CD4-positive, alpha-beta T cell treated with Interferon alpha-2 for 1 hour (primary cell): Measurements from ENCODE around the gene TENT5D.
"Not testable (repeated sequence)": the region's sequence is repeated elsewhere in the genome, so short reads cannot be mapped to it uniquely, and the experiment has no call there.

ENCODE experiments used
- DNase-seq, 2 donors: peaks; one replicate each; pipeline ENCODE4 v3.0.0-alpha.2; 2020 to 2022

The TENT5D gene

DNA sequence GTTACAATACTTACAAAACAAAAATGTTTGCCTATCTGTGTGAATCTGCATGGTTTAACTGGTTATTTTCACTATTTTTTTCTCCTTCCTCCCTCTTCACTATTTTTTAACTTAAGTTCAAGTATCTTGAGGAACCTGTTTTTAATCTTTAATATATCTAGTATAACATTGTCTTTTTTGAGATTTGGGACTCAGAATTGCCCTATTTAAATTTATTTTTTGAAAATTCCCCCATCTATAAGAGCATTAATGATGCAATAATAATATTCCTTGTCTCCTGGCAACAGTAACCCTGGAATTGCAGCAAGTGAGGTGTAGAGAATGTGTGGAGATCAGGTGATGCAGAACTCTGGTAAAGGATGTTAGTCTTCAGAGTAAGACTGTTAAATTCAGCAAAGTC, at the start of gene TENT5D:
Gene TENT5D, plus strand, starts transcription at position 301 of the 400 bp plus-strand sequence. CDS start 22,093 bp downstream, outside the sequence.
- DNase-seq, result no peak

DNA sequence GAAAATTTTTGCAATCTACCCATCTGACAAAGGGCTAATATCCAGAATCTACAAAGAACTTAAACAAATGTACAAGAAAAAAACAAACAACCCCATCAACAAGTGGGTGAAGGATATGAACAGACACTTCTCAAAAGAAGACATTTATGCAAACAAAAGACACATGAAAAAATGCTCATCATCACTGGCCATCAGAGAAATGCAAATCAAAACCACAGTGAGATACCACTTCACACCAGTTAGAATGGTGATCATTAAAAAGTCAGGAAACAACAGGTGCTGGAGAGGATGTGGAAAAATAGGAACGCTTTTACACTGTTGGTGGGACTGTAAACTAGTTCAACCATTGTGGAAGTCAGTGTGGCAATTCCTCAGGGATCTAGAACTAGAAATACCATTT, 34.6 kb upstream of the TENT5D start:
- DNase-seq, result not testable (repeated sequence)

DNA sequence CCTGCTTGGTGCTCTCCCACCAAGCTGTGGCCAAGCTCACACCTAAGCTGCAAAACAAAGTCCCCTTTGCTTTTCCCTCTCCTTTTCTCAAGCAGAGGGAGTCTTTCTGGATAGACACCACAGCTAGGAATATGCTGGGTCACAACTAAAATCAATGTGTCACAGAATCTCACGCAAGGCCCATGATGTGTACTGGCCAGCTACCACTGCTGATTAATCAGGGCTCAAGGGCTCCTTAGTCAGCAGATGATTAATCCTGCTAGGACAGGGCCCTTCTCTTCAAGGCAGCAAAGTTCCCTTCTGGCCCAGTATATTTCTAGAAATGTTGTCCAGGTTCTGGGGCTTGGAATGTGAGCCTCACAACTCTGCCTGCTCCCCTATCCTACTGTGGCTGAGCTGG, 32.0 kb upstream of the TENT5D start:
- no peak for DNase-seq

DNA sequence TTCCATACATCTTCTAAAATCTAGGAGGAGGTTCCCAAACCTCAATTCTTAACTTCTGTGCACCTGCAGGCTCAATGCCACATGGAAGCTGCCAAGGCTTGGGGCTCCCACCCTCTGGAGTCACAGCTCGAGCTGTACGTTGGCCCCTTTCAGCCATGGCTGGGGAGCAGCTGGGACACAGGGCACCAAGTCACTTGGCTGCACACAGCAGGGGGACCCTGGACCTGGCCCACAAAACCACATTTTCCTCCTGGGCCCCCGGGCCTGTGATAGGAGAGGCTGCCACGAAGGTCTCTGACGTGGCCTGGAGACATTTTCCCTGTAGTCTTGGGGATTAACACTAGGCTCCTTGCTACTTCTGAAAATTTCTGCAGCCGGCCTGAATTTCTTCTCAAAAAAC, 8.2 kb upstream of the TENT5D start:
- DNase-seq, result no peak

DNA sequence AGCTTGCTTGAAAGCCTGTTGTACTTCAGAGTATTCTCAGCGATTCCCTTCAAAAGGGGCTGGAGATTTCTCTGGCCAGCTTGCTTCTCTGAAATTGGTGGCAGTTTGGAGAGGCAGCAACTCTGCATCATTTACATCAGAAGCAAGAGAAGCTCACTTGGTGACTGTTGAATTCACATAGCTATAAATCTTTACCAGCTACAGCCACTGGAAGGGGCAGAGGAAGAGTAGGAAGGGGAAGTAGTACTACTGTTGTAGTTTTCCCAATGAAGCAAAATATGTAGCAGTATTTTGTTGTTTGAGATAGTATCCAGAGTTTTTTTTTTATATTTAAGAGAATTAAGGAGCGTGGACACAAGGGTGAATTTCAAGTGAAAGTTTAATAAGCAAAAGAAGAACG, 2.8 kb downstream of the TENT5D start:
- DNase-seq, result no peak

DNA sequence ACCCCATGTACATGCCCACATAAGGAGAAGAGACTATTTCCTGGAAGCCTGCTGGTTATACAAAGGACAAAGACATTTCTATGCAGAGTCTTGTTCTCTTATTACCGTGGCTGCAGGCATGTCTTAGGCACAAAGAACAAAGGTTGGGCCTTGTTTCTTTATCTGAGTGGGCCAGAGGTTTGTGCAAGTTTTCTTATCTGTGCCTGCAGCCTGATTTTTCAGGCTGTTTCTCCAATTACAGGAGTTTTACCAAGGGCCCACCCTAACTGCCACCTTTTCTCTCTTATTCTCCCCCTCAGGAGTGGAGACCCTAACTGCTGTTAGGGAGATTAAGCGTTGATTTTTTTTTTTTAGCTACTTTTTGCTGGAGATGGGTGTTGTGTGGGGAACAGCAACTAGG, 3.5 kb downstream of the TENT5D start:
- DNase-seq, result no peak

DNA sequence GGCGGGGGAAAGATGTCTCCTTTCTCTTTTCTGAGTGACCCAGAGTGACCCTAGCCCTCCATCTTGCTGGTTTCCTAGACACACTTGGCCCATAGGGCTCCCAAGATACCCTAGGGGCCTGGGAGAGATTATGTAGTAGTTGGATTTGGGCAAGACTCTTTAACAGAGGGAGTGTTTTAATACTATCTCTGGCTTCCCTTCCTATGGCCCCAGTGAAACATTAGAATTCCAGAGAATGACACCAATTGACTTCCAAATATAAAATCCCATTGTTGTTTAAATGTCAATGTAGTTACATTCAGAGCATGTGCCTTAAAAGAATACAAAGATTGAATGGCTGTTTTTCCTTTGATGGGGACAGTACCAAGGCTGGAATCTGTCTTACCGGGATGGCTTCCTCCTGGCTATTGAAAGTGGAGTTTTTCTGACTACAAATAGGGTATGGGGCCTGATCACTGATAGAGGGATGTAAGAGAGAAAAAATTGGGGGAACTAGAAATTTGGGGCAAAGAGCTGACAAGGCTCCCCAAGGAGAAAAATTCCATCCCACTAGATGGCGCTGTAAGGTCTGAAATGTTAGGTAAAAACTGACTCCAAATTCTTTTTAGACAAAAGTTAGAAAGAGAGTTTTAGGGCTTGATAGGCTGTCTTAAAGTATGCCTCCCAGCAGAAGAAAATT, 10.7 kb downstream of the TENT5D start:
- DNase-seq, result no peak

DNA sequence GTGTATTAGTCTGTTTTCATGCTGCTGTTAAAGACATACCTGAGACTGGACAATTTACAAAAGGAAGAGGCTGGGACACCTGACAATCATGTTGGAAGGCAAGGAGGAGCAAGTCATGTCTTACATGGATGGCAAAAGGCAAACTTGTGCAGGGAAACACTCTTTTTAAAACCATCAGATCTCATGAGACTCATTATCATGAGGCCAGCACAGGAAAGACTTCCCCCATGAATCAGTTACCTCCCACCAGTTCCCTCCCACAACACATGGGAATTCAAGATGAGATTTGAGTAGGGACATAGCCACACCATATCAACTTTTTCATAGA, 11.2 kb downstream of the TENT5D start:
- no peak for DNase-seq

DNA sequence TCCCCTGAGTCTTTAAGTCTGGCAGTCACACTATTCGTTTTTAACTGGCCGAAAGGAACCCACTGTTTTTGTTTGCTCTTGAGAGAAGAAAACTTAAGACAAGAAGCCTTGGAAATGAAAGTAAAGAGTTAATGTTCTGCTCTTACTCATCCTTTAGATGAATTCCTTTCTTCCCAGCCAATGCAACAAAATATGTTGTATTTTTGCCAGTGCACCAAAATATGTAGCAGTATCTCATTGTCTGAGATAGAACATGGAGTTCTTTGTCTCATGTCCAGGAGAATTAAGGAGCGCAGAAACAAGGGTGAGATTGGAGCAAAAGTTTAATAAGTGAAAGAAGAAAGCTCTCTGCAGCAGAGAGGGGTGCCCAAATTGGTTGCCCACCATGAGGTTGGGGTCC, 12.2 kb downstream of the TENT5D start:
- no peak for DNase-seq

DNA sequence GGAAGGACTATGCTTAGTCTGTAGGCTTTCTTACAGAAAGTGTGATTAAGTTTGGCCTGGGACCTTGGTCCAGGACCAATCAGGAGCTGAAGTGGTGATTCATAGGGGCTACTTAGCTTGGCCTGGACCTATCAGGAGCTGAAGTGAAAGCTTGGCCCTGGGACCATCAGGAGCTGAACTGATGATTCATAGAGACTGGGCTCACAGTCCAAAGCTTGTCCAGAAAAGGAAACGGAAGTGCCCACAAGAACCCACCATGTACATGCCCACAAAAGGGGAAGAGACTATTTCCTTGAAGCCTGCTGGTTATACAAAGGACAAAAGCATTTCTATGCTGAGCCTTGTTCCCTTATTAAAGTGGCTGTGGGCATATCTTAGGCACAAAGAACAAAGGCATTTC, 12.6 kb downstream of the TENT5D start:
- DNase-seq, result no peak

DNA sequence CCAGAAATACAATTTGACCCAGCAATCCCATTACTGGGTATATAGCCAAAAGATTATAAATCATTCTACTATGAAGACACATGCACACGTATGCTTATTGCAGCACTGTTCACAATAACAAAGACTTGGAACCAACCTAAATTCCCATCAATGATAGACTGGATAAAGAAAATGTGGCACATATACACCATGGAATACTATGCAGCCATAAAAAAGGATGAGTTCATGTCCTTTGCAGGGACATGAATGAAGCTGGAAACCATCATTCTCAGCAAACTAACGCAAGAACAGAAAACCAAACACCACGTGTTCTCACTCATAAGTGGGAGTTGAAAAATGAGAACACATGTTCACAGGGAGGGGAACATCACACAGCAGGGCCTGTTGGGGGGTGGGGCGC, 47.9 kb downstream of the TENT5D start:
- not testable (repeated sequence) for DNase-seq

DNA sequence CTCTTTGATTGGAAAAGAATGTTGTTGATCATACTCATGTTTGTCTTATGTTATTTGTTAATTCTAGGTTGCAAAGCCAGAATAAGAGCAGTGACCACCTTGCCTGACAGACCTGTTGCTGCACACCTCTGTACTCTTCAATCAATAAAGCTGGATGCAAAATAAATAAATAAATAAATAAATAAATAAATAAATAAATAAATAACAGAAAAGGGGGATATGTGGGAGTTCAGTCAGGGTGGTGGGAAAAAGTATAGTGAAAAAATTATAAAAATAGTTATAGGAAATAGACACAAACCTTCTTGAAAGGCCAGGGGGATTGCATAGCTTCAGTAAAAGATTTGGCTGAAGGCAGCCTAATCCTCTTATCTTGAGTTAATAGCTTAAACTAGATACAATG, 51.3 kb downstream of the TENT5D start:
- DNase-seq, result no peak

DNA sequence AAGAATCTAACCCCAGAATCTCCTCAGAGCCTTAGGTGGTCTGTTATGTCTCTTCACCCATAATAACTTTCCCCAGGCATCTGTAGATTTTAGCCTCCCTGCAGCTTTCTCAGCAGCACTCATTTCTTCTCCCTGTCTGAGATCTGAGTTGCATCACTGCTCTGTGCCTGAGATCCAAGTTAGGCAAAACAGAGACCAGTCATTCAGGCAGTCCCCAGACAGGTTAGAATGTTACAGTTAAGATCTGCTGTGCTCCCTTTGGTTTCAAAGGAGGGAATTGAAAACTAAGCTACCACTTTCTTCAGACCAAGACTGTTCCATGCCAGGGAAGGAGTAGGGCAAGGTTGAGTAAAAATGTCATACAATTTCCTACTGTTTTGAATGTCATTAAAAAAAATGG, 65.3 kb downstream of the TENT5D start:
- no peak for DNase-seq

DNA sequence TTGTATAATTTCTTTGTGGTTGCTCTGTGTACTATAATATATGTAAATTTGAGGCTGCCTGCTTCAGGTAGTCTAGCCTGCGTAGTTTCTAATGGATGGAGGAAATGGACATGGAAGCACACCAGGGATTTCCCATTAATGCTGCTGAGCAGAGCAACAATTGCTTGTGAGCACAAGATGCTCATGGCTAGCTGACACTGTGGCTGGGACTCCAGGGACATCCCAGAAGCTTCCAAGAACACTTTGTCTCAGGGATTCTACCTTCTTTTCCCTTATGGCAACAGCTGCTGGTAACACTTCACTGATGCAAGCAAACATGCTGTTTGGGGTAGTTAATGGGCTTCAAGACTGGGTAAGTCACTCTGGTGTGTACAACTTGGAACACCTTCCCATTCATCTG, 66.1 kb downstream of the TENT5D start:
- no peak for DNase-seq

DNA sequence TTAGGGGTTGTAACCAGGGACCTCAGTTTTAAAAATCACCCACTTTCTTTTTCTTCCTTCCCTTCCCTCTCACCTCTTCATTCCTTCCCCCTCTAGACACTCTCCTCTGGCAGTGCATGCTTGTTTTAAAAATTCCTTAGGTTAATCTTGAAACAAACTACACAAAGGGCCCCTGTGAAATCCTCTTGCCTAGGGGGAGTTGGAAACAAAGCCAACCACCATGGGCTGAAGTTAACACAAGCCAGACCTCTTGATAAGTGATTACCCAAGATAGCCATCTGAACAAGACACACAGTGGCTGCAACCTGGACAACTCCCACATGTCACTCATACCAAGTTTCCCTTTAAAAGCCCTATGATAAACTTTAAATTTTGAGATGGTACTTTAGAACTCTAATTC, 68.9 kb downstream of the TENT5D start:
- DNase-seq, result no peak
